ENCODE results near the gene ZSWIM5.

DNA sequence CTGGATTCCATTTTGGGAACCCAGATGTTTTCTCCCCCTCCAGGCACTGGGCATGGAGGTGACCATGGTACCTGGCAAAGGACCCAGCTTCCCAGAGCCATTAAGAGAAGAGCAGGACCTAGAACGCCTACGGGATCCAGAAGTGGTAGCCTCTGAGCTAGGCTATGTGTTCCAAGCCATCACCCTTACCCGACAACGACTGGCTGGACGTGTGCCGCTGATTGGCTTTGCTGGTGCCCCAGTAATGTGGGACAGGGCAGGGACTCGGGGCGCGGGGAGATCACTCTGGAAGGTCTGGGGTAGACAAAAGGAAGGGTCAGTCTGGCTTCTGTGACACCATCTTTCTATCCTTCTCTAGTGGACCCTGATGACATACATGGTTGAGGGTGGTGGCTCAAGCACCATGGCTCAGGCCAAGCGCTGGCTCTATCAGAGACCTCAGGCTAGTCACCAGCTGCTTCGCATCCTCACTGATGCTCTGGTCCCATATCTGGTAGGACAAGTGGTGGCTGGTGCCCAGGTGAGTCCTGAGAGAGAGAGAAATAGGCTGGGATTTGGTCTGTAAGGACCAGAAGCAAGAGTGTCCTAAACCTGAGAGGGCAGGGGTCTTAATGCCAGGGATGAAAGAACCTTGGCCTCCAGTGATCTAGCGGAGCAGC lies 192.7 kb downstream of the ZSWIM5 start:
- TF ChIP-seq, protein P1, sequence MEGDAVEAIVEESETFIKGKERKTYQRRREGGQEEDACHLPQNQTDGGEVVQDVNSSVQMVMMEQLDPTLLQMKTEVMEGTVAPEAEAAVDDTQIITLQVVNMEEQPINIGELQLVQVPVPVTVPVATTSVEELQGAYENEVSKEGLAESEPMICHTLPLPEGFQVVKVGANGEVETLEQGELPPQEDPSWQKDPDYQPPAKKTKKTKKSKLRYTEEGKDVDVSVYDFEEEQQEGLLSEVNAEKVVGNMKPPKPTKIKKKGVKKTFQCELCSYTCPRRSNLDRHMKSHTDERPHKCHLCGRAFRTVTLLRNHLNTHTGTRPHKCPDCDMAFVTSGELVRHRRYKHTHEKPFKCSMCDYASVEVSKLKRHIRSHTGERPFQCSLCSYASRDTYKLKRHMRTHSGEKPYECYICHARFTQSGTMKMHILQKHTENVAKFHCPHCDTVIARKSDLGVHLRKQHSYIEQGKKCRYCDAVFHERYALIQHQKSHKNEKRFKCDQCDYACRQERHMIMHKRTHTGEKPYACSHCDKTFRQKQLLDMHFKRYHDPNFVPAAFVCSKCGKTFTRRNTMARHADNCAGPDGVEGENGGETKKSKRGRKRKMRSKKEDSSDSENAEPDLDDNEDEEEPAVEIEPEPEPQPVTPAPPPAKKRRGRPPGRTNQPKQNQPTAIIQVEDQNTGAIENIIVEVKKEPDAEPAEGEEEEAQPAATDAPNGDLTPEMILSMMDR (IDR thresholded peaks at IDR 0.05; ENCODE audit: poor library complexity): no peak
- TF ChIP-seq EZH2 (IDR thresholded peaks at IDR 0.05; ENCODE audit: borderline replicate concordance): no peak

Measured in hepatocyte (in vitro differentiated cells).